ENCODE data around the gene LSM14B. TPM values are rescaled to one million over a fixed set of nuclear protein-coding genes. Genes with fewer than 3 reads are reported as not detected.

LSM14B gene
- total RNA-seq, 1 donor, result 31.0 TPM

- DNase-seq (ENCODE audit: low read depth), result no peak
- no peak overlapping the region for H3K4me3 ChIP-seq (ENCODE audit: low read depth, low read length)
- no peak for TF ChIP-seq CTCF (IDR thresholded peaks at IDR 0.05; ENCODE audit: insufficient read depth, low read length)
Observed at GRCh38 chr20:62163485-62163865, 41.2 kb downstream of the LSM14B start.

GRCh38 chr20:62163986-62164762, 41.9 kb downstream of the LSM14B start:
- H3K4me3 ChIP-seq (ENCODE audit: low read depth, low read length), result no peak overlapping the region
- DNase-seq (ENCODE audit: low read depth), result no peak
- no peak for TF ChIP-seq CTCF (IDR thresholded peaks at IDR 0.05; ENCODE audit: insufficient read depth, low read length)

- TF ChIP-seq CTCF (IDR thresholded peaks at IDR 0.05; ENCODE audit: insufficient read depth, low read length), result no peak
- DNase-seq (ENCODE audit: low read depth), result no peak
Observed at GRCh38 chr20:62164879-62165761, 42.8 kb downstream of the LSM14B start.

GRCh38 chr20:62165762-62166399, 43.6 kb downstream of the LSM14B start:
- no peak for TF ChIP-seq CTCF (IDR thresholded peaks at IDR 0.05; ENCODE audit: insufficient read depth, low read length)
- no peak overlapping the region for H3K4me3 ChIP-seq (ENCODE audit: low read depth, low read length)
- no peak for DNase-seq (ENCODE audit: low read depth)

More at GRCh38 chr20:62164879-62165761, 42.8 kb downstream of the LSM14B start:
- H3K4me3 ChIP-seq (ENCODE audit: low read depth, low read length), result no peak overlapping the region

GRCh38 chr20:62167474-62167873, 45.2 kb downstream of the LSM14B start:
- no peak for TF ChIP-seq CTCF (IDR thresholded peaks at IDR 0.05; ENCODE audit: insufficient read depth, low read length)
- H3K4me3 ChIP-seq (ENCODE audit: low read depth, low read length), result no peak overlapping the region
- DNase-seq (ENCODE audit: low read depth), result no peak

GRCh38 chr20:62168061-62168460, 45.8 kb downstream of the LSM14B start:
- H3K4me3 ChIP-seq (ENCODE audit: low read depth, low read length), result no peak overlapping the region
- no peak for TF ChIP-seq CTCF (IDR thresholded peaks at IDR 0.05; ENCODE audit: insufficient read depth, low read length)
- no peak for DNase-seq (ENCODE audit: low read depth)

All from fibroblast of the aortic adventitia (primary cell).